ENCODE data around the gene NIT1. TPM values are rescaled to one million over a fixed set of nuclear protein-coding genes. Genes with fewer than 3 reads are reported as not detected.

Gene NIT1
- total RNA-seq, 2 donors from 2014 or later = 51.0 to 65.1 TPM

DNA sequence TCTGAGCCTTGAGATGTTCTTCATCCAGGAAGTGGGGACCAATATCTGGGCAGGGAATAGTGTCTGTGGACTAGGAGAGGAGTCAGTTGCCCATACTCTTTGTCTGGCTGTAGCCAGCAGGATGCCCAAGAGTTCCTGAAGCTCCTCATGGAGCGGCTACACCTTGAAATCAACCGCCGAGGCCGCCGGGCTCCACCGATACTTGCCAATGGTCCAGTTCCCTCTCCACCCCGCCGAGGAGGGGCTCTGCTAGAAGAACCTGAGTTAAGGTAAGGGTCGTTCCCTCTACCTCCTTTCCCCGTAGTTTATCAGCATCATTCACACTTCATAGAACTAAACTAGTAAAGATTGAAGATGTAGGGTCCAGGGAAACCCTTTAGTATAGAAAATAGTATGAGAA is 44.9 kb downstream of the NIT1 start:
- Histone ChIP-seq H3K9ac (ENCODE audit: extremely low read depth, low read length, poor library complexity, severe bottlenecking) (no peak overlapping the region), H3K27me3 (ENCODE audit: control insufficient read depth, insufficient read depth, low read length, poor library complexity, severe bottlenecking) (no peaks in the 10 kb centered on the region), H3K9me3 (ENCODE audit: control insufficient read depth, low read length) (no peaks in the 10 kb centered on the region), H3K27ac (ENCODE audit: low read depth, low read length) (no peak overlapping the region), H3K4me3 (ENCODE audit: low read length) (no peak overlapping the region), H3K4me1 (ENCODE audit: control insufficient read depth, insufficient read depth, low read length) (peaks cover 5% of the 10 kb centered on the region), H3K36me3 (ENCODE audit: control insufficient read depth, insufficient read depth, low read length) (peaks cover 44% of the 10 kb centered on the region)
- TF ChIP-seq, protein P1, sequence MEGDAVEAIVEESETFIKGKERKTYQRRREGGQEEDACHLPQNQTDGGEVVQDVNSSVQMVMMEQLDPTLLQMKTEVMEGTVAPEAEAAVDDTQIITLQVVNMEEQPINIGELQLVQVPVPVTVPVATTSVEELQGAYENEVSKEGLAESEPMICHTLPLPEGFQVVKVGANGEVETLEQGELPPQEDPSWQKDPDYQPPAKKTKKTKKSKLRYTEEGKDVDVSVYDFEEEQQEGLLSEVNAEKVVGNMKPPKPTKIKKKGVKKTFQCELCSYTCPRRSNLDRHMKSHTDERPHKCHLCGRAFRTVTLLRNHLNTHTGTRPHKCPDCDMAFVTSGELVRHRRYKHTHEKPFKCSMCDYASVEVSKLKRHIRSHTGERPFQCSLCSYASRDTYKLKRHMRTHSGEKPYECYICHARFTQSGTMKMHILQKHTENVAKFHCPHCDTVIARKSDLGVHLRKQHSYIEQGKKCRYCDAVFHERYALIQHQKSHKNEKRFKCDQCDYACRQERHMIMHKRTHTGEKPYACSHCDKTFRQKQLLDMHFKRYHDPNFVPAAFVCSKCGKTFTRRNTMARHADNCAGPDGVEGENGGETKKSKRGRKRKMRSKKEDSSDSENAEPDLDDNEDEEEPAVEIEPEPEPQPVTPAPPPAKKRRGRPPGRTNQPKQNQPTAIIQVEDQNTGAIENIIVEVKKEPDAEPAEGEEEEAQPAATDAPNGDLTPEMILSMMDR (conservative IDR thresholded peaks at IDR 0.05) = no peak
- Mint-ChIP-seq H3K4me3 (no peak overlapping the region), H3K27ac (no peak overlapping the region), H3K36me3 (ENCODE audit: low read depth) (peaks cover 26% of the 10 kb centered on the region), H3K9me3 (no peaks in the 10 kb centered on the region), H3K27me3 (ENCODE audit: insufficient read depth) (no peaks in the 10 kb centered on the region), H3K4me1 (peaks cover 28% of the 10 kb centered on the region)
- 87 to 97% methylated on average over 3 to 9 of the region's 10 CpGs for WGBS, 2 experiments (ENCODE audit: insufficient coverage in 1 of 2, insufficient read length in 1 of 2)
- DNase-seq = no peak

DNA sequence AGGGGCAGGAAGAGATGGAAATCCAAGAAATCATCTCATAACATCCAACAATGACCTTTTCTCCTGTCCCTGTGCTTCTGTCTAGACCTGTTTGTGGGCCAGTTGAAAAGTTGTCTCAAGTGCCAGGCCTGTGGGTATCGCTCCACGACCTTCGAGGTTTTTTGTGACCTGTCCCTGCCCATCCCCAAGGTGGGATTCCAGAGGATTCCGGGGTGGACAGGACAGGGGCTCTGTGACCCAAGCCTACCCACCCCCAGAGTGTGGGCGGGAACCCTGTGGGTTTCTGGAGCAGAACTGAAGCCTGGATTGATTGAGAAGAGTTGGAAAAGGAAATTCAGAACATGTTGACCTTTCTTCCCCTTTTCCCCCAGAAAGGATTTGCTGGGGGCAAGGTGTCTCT is 45.9 kb downstream of the NIT1 start:
- peaks cover 5% of the 10 kb centered on the region for H3K4me1 ChIP-seq (ENCODE audit: control insufficient read depth, insufficient read depth, low read length)
- H3K36me3 Mint-ChIP-seq (ENCODE audit: low read depth) = peaks cover 20% of the 10 kb centered on the region
- H3K36me3 ChIP-seq (ENCODE audit: control insufficient read depth, insufficient read depth, low read length) = peaks cover 36% of the 10 kb centered on the region
- H3K9ac ChIP-seq (ENCODE audit: extremely low read depth, low read length, poor library complexity, severe bottlenecking) = no peak overlapping the region
- H3K4me3 Mint-ChIP-seq = no peak overlapping the region
- DNase-seq = no peak
- no peaks in the 10 kb centered on the region for H3K27me3 ChIP-seq (ENCODE audit: control insufficient read depth, insufficient read depth, low read length, poor library complexity, severe bottlenecking)
- H3K9me3 ChIP-seq (ENCODE audit: control insufficient read depth, low read length) = no peaks in the 10 kb centered on the region
- H3K9me3 Mint-ChIP-seq = no peaks in the 10 kb centered on the region
- H3K27ac ChIP-seq (ENCODE audit: low read depth, low read length) = no peak overlapping the region
- H3K4me1 Mint-ChIP-seq = peaks cover 24% of the 10 kb centered on the region
- no peak overlapping the region for H3K27ac Mint-ChIP-seq
- no peaks in the 10 kb centered on the region for H3K27me3 Mint-ChIP-seq (ENCODE audit: insufficient read depth)
- 89 to 92% methylated on average over 2 to 5 of the region's 5 CpGs for WGBS, 2 experiments (ENCODE audit: insufficient coverage in 1 of 2, insufficient read length in 1 of 2)
- TF ChIP-seq, protein P1 (conservative IDR thresholded peaks at IDR 0.05) = no peak
- no peak overlapping the region for H3K4me3 ChIP-seq (ENCODE audit: low read length)

GRCh38 chr1:161164901-161165610 is 47.2 kb downstream of the NIT1 start:
- Mint-ChIP-seq H3K4me1 (peaks cover 19% of the 10 kb centered on the region), H3K36me3 (ENCODE audit: low read depth) (peaks cover 26% of the 10 kb centered on the region), H3K27me3 (ENCODE audit: insufficient read depth) (no peaks in the 10 kb centered on the region), H3K9me3 (no peaks in the 10 kb centered on the region), H3K4me3 (peak overlapping the region; percentile 85), H3K27ac (no peak overlapping the region)
- Histone ChIP-seq H3K9ac (ENCODE audit: extremely low read depth, low read length, poor library complexity, severe bottlenecking) (peak overlapping the region; percentile 69), H3K4me1 (ENCODE audit: control insufficient read depth, insufficient read depth, low read length) (peaks cover 5% of the 10 kb centered on the region), H3K27me3 (ENCODE audit: control insufficient read depth, insufficient read depth, low read length, poor library complexity, severe bottlenecking) (no peaks in the 10 kb centered on the region), H3K4me3 (ENCODE audit: low read length) (peak overlapping the region; percentile 94), H3K36me3 (ENCODE audit: control insufficient read depth, insufficient read depth, low read length) (peaks cover 44% of the 10 kb centered on the region), H3K27ac (ENCODE audit: low read depth, low read length) (no peak overlapping the region), H3K9me3 (ENCODE audit: control insufficient read depth, low read length) (no peaks in the 10 kb centered on the region)
- no peak for DNase-seq
- TF ChIP-seq, protein P1 (conservative IDR thresholded peaks at IDR 0.05) = no peak
- 88 to 94% methylated on average over 8 to 12 of the region's 14 CpGs for WGBS, 2 experiments (ENCODE audit: insufficient coverage in 1 of 2, insufficient read length in 1 of 2)
